ENCODE measurements around the gene PLIN3.
"Not testable (repeated sequence)": the region's sequence is repeated elsewhere in the genome, so short reads cannot be mapped to it uniquely, and the experiment has no call there.

DNA sequence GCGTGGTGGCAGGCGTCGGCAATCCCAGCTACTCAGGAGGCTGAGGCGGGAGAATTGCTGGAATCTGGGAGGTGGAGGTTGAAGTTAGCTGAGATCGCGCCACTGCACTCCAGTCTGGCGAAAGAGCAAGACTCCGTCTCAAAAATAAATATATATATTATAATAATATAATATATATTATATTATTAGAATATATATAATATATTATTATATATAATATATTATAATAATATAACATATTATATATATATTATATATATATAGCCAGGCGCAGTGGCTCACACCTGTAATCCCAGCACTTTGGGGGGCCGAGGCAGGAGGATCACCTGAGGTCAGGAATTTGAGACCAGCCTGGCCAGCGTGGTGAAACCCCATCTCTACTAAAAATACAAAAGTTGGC, 25.5 kb upstream of the PLIN3 start:
- TF ChIP-seq POLR2A (IDR thresholded peaks at IDR 0.05); POLR2AphosphoS5 (IDR thresholded peaks at IDR 0.05; ENCODE audit: insufficient read depth in 1 of 2, low read depth in 1 of 2): not testable (repeated sequence)
- TF ChIP-seq, protein P1, sequence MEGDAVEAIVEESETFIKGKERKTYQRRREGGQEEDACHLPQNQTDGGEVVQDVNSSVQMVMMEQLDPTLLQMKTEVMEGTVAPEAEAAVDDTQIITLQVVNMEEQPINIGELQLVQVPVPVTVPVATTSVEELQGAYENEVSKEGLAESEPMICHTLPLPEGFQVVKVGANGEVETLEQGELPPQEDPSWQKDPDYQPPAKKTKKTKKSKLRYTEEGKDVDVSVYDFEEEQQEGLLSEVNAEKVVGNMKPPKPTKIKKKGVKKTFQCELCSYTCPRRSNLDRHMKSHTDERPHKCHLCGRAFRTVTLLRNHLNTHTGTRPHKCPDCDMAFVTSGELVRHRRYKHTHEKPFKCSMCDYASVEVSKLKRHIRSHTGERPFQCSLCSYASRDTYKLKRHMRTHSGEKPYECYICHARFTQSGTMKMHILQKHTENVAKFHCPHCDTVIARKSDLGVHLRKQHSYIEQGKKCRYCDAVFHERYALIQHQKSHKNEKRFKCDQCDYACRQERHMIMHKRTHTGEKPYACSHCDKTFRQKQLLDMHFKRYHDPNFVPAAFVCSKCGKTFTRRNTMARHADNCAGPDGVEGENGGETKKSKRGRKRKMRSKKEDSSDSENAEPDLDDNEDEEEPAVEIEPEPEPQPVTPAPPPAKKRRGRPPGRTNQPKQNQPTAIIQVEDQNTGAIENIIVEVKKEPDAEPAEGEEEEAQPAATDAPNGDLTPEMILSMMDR (IDR thresholded peaks at IDR 0.05): not testable (repeated sequence)
